ENCODE data around the gene SLC12A5. TPM values are rescaled to one million over a fixed set of nuclear protein-coding genes. Genes with fewer than 3 reads are reported as not detected.
"Not testable (repeated sequence)": the region's sequence is repeated elsewhere in the genome, so short reads cannot be mapped to it uniquely, and the experiment has no call there.

SLC12A5 gene
- total and polyA plus RNA-seq, 2 donors (not counting 1 experiment from before 2014, with no cell fraction given) = 0.27 to 0.50 TPM

GRCh38 chr20:45991616-45992015 is 37.4 kb upstream of the SLC12A5 start:
- no peaks in the 10 kb centered on the region for H3K79me2 ChIP-seq (ENCODE audit: control insufficient read depth, insufficient read depth, low read length)

DNA sequence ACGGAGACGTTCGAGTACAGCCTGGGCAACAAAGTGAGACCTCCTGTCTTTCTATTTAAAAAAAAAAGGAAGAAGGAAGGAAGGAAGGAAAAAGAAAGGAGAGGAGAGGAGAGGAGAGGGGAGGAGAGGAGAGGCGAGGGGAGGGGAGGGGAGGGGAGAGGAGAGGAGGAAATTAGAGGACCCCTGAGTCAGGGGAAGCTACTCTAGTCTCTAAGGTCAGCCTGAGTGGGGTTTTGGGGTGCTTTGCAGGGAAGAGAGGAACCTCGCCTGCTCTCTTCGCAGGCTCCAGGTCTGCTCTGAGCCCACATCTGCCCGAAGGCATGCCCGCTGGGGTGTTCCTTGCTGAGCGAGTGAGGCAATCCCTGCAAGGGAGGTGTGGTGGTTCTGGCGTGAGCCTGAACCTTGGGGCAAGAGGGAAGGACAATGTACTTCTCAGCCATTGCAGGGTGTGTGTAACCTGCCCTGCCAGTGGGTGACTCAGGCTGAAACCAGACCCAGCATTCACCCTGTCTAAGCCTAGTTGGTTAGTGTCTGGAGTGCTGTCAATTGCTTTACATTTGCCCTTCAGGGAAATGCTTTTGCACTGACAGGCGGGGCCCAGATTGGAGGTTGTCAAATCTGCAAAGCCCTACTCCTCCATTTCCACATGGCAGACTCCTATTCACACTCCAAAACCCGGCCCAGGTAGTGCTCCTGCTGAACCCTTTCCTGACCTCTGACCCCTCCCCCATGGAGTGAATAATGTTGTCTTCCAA is 35.6 kb upstream of the SLC12A5 start:
- no peak overlapping the region for H3K4me3 ChIP-seq (replicated peaks in 1 of 4; ENCODE audit: control extremely low read depth in 1 of 4, insufficient read depth in 1 of 4, low read depth in 3 of 4, low read length in 4 of 4)
- peaks cover 3% of the 10 kb centered on the region for H3K27me3 ChIP-seq (ENCODE audit: control insufficient read depth, insufficient read depth, low read length)
- no peak overlapping the region for H3K27ac ChIP-seq (ENCODE audit: insufficient read depth, low read length)
- no peaks in the 10 kb centered on the region for H3K36me3 ChIP-seq (ENCODE audit: control insufficient read depth, insufficient read depth, low read length)
- H4K20me1 ChIP-seq (ENCODE audit: control insufficient read depth, extremely low read depth, insufficient read depth, low read length) = no peaks in the 10 kb centered on the region
- no peak for TF ChIP-seq CTCF (conservative IDR thresholded peaks at IDR 0.05 in 1 of 2, IDR thresholded peaks at IDR 0.05 in 1 of 2; ENCODE audit: low read depth in 1 of 2, low read length in 2 of 2)
- no peak for TF ChIP-seq EZH2 (IDR thresholded peaks at IDR 0.05; ENCODE audit: low read length, missing control alignments)
- no peaks in the 10 kb centered on the region for H3K79me2 ChIP-seq (ENCODE audit: control insufficient read depth, insufficient read depth, low read length)
- no peaks in the 10 kb centered on the region for H3K4me1 ChIP-seq (ENCODE audit: control insufficient read depth, extremely low read depth, insufficient read depth, low read length)
- DNase-seq (ENCODE audit: low read depth in 2 of 2) = peak in 1 of 2 donors; percentile 29
- H3K9me3 ChIP-seq (ENCODE audit: control insufficient read depth, insufficient read depth, low read depth, low read length) = no peaks in the 10 kb centered on the region
- no peak overlapping the region for H3K4me2 ChIP-seq (ENCODE audit: extremely low read depth, insufficient read depth, low read length)
- H2AFZ ChIP-seq (ENCODE audit: low read length) = no peak overlapping the region
- H3K9ac ChIP-seq (ENCODE audit: insufficient read depth, low read length) = no peak overlapping the region

More at GRCh38 chr20:45991616-45992015, 37.4 kb upstream of the SLC12A5 start:
- Histone ChIP-seq H3K36me3 (ENCODE audit: control insufficient read depth, insufficient read depth, low read length) (no peaks in the 10 kb centered on the region), H3K9ac (ENCODE audit: insufficient read depth, low read length) (no peak overlapping the region), H3K4me2 (ENCODE audit: extremely low read depth, insufficient read depth, low read length) (no peak overlapping the region), H3K27ac (ENCODE audit: insufficient read depth, low read length) (no peak overlapping the region), H3K27me3 (ENCODE audit: control insufficient read depth, insufficient read depth, low read length) (no peaks in the 10 kb centered on the region), H4K20me1 (ENCODE audit: control insufficient read depth, extremely low read depth, insufficient read depth, low read length) (no peaks in the 10 kb centered on the region), H3K4me3 (replicated peaks in 1 of 4; ENCODE audit: control extremely low read depth in 1 of 4, insufficient read depth in 1 of 4, low read depth in 3 of 4, low read length in 4 of 4) (no peak overlapping the region), H3K4me1 (ENCODE audit: control insufficient read depth, extremely low read depth, insufficient read depth, low read length) (no peaks in the 10 kb centered on the region), H3K9me3 (ENCODE audit: control insufficient read depth, insufficient read depth, low read depth, low read length) (no peaks in the 10 kb centered on the region), H2AFZ (ENCODE audit: low read length) (no peak overlapping the region)
- TF ChIP-seq CTCF (conservative IDR thresholded peaks at IDR 0.05 in 1 of 2, IDR thresholded peaks at IDR 0.05 in 1 of 2; ENCODE audit: low read depth in 1 of 2, low read length in 2 of 2) (no peak), EZH2 (IDR thresholded peaks at IDR 0.05; ENCODE audit: low read length, missing control alignments) (no peak)
- no peak for DNase-seq (ENCODE audit: low read depth in 2 of 2)

- Histone ChIP-seq H3K27ac (ENCODE audit: insufficient read depth, low read length) (no peak overlapping the region), H3K4me3 (replicated peaks in 1 of 4; ENCODE audit: control extremely low read depth in 1 of 4, insufficient read depth in 1 of 4, low read depth in 3 of 4, low read length in 4 of 4) (no peak overlapping the region), H3K9me3 (ENCODE audit: control insufficient read depth, insufficient read depth, low read depth, low read length) (no peaks in the 10 kb centered on the region), H4K20me1 (ENCODE audit: control insufficient read depth, extremely low read depth, insufficient read depth, low read length) (no peaks in the 10 kb centered on the region), H2AFZ (ENCODE audit: low read length) (no peak overlapping the region), H3K4me2 (ENCODE audit: extremely low read depth, insufficient read depth, low read length) (no peak overlapping the region), H3K4me1 (ENCODE audit: control insufficient read depth, extremely low read depth, insufficient read depth, low read length) (no peaks in the 10 kb centered on the region), H3K36me3 (ENCODE audit: control insufficient read depth, insufficient read depth, low read length) (no peaks in the 10 kb centered on the region), H3K79me2 (ENCODE audit: control insufficient read depth, insufficient read depth, low read length) (no peaks in the 10 kb centered on the region), H3K9ac (ENCODE audit: insufficient read depth, low read length) (no peak overlapping the region), H3K27me3 (ENCODE audit: control insufficient read depth, insufficient read depth, low read length) (peaks cover 4% of the 10 kb centered on the region)
- no peak for DNase-seq (ENCODE audit: low read depth in 2 of 2)
- TF ChIP-seq CTCF (conservative IDR thresholded peaks at IDR 0.05 in 1 of 2, IDR thresholded peaks at IDR 0.05 in 1 of 2; ENCODE audit: low read depth in 1 of 2, low read length in 2 of 2) (no peak), EZH2 (IDR thresholded peaks at IDR 0.05; ENCODE audit: low read length, missing control alignments) (no peak)
Observed at GRCh38 chr20:45994761-45995493, 34.1 kb upstream of the SLC12A5 start.

GRCh38 chr20:45995495-45996097 is 33.4 kb upstream of the SLC12A5 start:
- not testable (repeated sequence) for H3K9me3 ChIP-seq (ENCODE audit: control insufficient read depth, insufficient read depth, low read depth, low read length); DNase-seq (ENCODE audit: low read depth in 2 of 2); H3K4me3 ChIP-seq (replicated peaks in 1 of 4; ENCODE audit: control extremely low read depth in 1 of 4, insufficient read depth in 1 of 4, low read depth in 3 of 4, low read length in 4 of 4); H2AFZ ChIP-seq (ENCODE audit: low read length); H3K4me1 ChIP-seq (ENCODE audit: control insufficient read depth, extremely low read depth, insufficient read depth, low read length); H3K27ac ChIP-seq (ENCODE audit: insufficient read depth, low read length); H3K9ac ChIP-seq (ENCODE audit: insufficient read depth, low read length); H3K4me2 ChIP-seq (ENCODE audit: extremely low read depth, insufficient read depth, low read length); H3K79me2 ChIP-seq (ENCODE audit: control insufficient read depth, insufficient read depth, low read length); H3K27me3 ChIP-seq (ENCODE audit: control insufficient read depth, insufficient read depth, low read length); H4K20me1 ChIP-seq (ENCODE audit: control insufficient read depth, extremely low read depth, insufficient read depth, low read length); H3K36me3 ChIP-seq (ENCODE audit: control insufficient read depth, insufficient read depth, low read length)
